Measurements from ENCODE around the gene BCL11A. TPM values are rescaled to one million over a fixed set of nuclear protein-coding genes. Genes with fewer than 3 reads are reported as not detected.
A peak's percentile ranks its signal among the peaks of the same experiment; 100 is the strongest.

Gene BCL11A
- total RNA-seq, 1 experiment from 2014 or later: 0.11 TPM

GRCh38 chr2:60559880-60560279 is 6.4 kb upstream of the BCL11A start:
- DNase-seq (ENCODE audit: low read depth): no peak

- DNase-seq (ENCODE audit: low read depth): no peak
Observed at GRCh38 chr2:60558536-60558935, 5.1 kb upstream of the BCL11A start.

- no peak for DNase-seq (ENCODE audit: low read depth)
Observed at GRCh38 chr2:60557486-60557864, 4.0 kb upstream of the BCL11A start.

GRCh38 chr2:60556576-60557485 is 3.4 kb upstream of the BCL11A start:
- DNase-seq (ENCODE audit: low read depth): no peak

GRCh38 chr2:60556175-60556574 is 2.7 kb upstream of the BCL11A start:
- no peak for DNase-seq (ENCODE audit: low read depth)

- DNase-seq (ENCODE audit: low read depth): no peak
Observed at GRCh38 chr2:60555783-60556139, 2.3 kb upstream of the BCL11A start.

GRCh38 chr2:60555066-60555782 is 1.8 kb upstream of the BCL11A start:
- DNase-seq (ENCODE audit: low read depth): peak; percentile 60

GRCh38 chr2:60554646-60555065 is 1.2 kb upstream of the BCL11A start:
- no peak for DNase-seq (ENCODE audit: low read depth)

- DNase-seq (ENCODE audit: low read depth): no peak
Observed at GRCh38 chr2:60554074-60554645, 706 bp upstream of the BCL11A start.

- DNase-seq (ENCODE audit: low read depth): no peak
Observed at GRCh38 chr2:60552851-60553494, 481 bp downstream of the BCL11A start.

- DNase-seq (ENCODE audit: low read depth): no peak
Observed at GRCh38 chr2:60552078-60552850, 1.2 kb downstream of the BCL11A start.

- no peak for DNase-seq (ENCODE audit: low read depth)
Observed at GRCh38 chr2:60551240-60552077, 2.0 kb downstream of the BCL11A start.

- no peak for DNase-seq (ENCODE audit: low read depth)
Observed at GRCh38 chr2:60550984-60551239, 2.5 kb downstream of the BCL11A start.

- DNase-seq (ENCODE audit: low read depth): peak; percentile 43
Observed at GRCh38 chr2:60550178-60550983, 3.1 kb downstream of the BCL11A start.

- no peak for DNase-seq (ENCODE audit: low read depth)
Observed at GRCh38 chr2:60549928-60550177, 3.6 kb downstream of the BCL11A start.

GRCh38 chr2:60549238-60549927 is 4.1 kb downstream of the BCL11A start:
- DNase-seq (ENCODE audit: low read depth): no peak

GRCh38 chr2:60548845-60549237 is 4.6 kb downstream of the BCL11A start:
- no peak for DNase-seq (ENCODE audit: low read depth)

GRCh38 chr2:60548311-60548710 is 5.1 kb downstream of the BCL11A start:
- DNase-seq (ENCODE audit: low read depth): no peak

GRCh38 chr2:60547841-60548240 is 5.6 kb downstream of the BCL11A start:
- no peak for DNase-seq (ENCODE audit: low read depth)
